Activated effector memory CD4-positive, alpha-beta T cell treated with Interleukin-2 at 50 U/mL for 16 hours (primary cell): ENCODE data around the gene C3orf20.
"Not testable (repeated sequence)": the region's sequence is repeated elsewhere in the genome, so short reads cannot be mapped to it uniquely, and the experiment has no call there.

Experiments
- DNase-seq: peaks from one replicate; pipeline ENCODE4 v3.0.0-alpha.2; 2020

Gene C3orf20

GRCh38 chr3:14651440-14652251 is 23.3 kb upstream of the C3orf20 start, which contains the start of gene CCDC174:
TSS of gene CCDC174 (plus strand) at chr3:14651762. CDS start at chr3:14651837, 75 bp downstream.
- DNase-seq = peak; percentile 96

GRCh38 chr3:14652360-14652907 is 22.5 kb upstream of the C3orf20 start:
- DNase-seq = not testable (repeated sequence)

GRCh38 chr3:14657579-14657978 is 17.4 kb upstream of the C3orf20 start:
- DNase-seq = no peak

- no peak for DNase-seq
These were observed 16.0 kb upstream of the C3orf20 start for GRCh38 chr3:14658978-14659377.

- no peak for DNase-seq
These were observed 14.0 kb upstream of the C3orf20 start for GRCh38 chr3:14660942-14661341.

- no peak for DNase-seq
These were observed 11.4 kb upstream of the C3orf20 start for GRCh38 chr3:14663396-14664135.

- no peak for DNase-seq
These were observed 10.8 kb upstream of the C3orf20 start for GRCh38 chr3:14664170-14664569.

GRCh38 chr3:14672588-14672987 is 2.4 kb upstream of the C3orf20 start:
- no peak for DNase-seq

- DNase-seq = no peak
These were observed 1.9 kb downstream of the C3orf20 start for GRCh38 chr3:14676881-14677280.

GRCh38 chr3:14678015-14678503 is 3.1 kb downstream of the C3orf20 start:
- no peak for DNase-seq

- no peak for DNase-seq
These were observed 5.2 kb downstream of the C3orf20 start for GRCh38 chr3:14680115-14680514.

- no peak for DNase-seq
These were observed 5.8 kb downstream of the C3orf20 start for GRCh38 chr3:14680716-14681115.

- no peak for DNase-seq
These were observed 9.5 kb downstream of the C3orf20 start for GRCh38 chr3:14684447-14684846.

GRCh38 chr3:14685179-14685578 is 10.2 kb downstream of the C3orf20 start:
- DNase-seq = no peak

- DNase-seq = no peak
These were observed 12.4 kb downstream of the C3orf20 start for GRCh38 chr3:14687360-14687759.

GRCh38 chr3:14688525-14688924 is 13.6 kb downstream of the C3orf20 start:
- no peak for DNase-seq

- no peak for DNase-seq
These were observed 14.5 kb downstream of the C3orf20 start for GRCh38 chr3:14689247-14689980.

GRCh38 chr3:14691239-14691638 is 16.3 kb downstream of the C3orf20 start:
- no peak for DNase-seq

- no peak for DNase-seq
These were observed 16.8 kb downstream of the C3orf20 start for GRCh38 chr3:14691719-14692118.

- no peak for DNase-seq
These were observed 23.8 kb downstream of the C3orf20 start for GRCh38 chr3:14698601-14699244.

- no peak for DNase-seq
These were observed 24.7 kb downstream of the C3orf20 start for GRCh38 chr3:14699643-14700042.

- DNase-seq = no peak
These were observed 25.9 kb downstream of the C3orf20 start for GRCh38 chr3:14700891-14701290.
